ENCODE results near the gene KIAA1328. TPM values are rescaled to one million over a fixed set of nuclear protein-coding genes. Genes with fewer than 3 reads are reported as not detected.
"Not testable (repeated sequence)": the region's sequence is repeated elsewhere in the genome, so short reads cannot be mapped to it uniquely, and the experiment has no call there.

Gene KIAA1328
- total and polyA plus RNA-seq, 4 donors = 9.0 to 22.3 (median 13.9) TPM

DNA sequence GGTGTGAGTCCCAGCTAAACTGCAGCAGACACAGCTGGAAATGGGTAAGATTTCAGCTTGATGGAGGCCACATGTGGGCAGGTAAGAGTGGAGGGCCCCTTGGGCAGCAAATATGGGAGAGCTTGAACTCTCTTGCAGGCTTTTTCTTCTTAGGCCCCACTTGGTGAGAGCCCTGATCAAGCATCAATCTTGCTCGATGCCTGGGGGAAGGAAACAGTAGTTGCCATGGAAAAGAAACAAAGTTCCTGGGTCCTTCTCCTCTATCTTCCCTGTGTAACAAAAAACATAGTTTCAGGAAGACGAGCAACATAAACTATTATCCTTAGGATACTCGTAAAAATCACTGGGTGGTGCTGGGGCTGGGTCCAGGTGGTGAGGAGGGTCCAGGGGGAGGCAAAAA, 42.9 kb downstream of the KIAA1328 start:
- no peaks in the 10 kb centered on the region for H3K36me3 ChIP-seq (ENCODE audit: control insufficient read depth, insufficient read depth, low read length)
- no peaks in the 10 kb centered on the region for H3K4me1 ChIP-seq (ENCODE audit: control insufficient read depth, insufficient read depth, low read length)
- no peak for DNase-seq (ENCODE audit: low read depth in 4 of 6, low spot score in 6 of 6)
- peaks cover 1% of the 10 kb centered on the region for H3K9me3 ChIP-seq (ENCODE audit: control insufficient read depth, insufficient read depth, low read length)
- no CpG with 5 or more reads among the region's 3 CpGs for WGBS (ENCODE audit: insufficient coverage)
- no peaks in the 10 kb centered on the region for H3K27me3 ChIP-seq (ENCODE audit: control insufficient read depth, insufficient read depth, low read length)
- no peak overlapping the region for H3K4me3 ChIP-seq (ENCODE audit: low read depth, low read length)
- H3K27ac ChIP-seq (ENCODE audit: low read depth, low read length) = no peak overlapping the region

DNA sequence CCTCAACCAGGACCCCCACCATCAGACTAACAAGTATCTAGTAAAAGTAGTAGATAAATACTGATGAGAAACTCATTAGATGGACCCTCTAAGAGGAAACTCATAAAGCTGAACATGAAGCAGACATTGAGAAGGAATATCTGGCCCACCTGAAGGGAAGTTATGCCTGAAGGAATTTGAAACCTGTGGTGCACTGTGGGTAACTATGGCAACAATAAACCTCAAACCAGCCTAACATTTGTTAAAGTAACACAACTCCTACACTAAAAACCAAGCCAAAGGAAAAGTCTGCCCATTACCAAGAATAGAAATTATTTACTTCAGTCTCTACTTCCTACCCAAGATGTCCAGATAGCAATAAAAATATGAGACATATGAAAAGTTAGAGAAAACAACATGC, 43.4 kb downstream of the KIAA1328 start:
- H3K27ac ChIP-seq (ENCODE audit: low read depth, low read length) = no peak overlapping the region
- no peaks in the 10 kb centered on the region for H3K4me1 ChIP-seq (ENCODE audit: control insufficient read depth, insufficient read depth, low read length)
- DNase-seq (ENCODE audit: low read depth in 4 of 6, low spot score in 6 of 6) = peak in 1 of 6 donors; percentile 14
- H3K9me3 ChIP-seq (ENCODE audit: control insufficient read depth, insufficient read depth, low read length) = peaks cover 1% of the 10 kb centered on the region
- no peak overlapping the region for H3K4me3 ChIP-seq (ENCODE audit: low read depth, low read length)
- H3K27me3 ChIP-seq (ENCODE audit: control insufficient read depth, insufficient read depth, low read length) = no peaks in the 10 kb centered on the region
- no peaks in the 10 kb centered on the region for H3K36me3 ChIP-seq (ENCODE audit: control insufficient read depth, insufficient read depth, low read length)

DNA sequence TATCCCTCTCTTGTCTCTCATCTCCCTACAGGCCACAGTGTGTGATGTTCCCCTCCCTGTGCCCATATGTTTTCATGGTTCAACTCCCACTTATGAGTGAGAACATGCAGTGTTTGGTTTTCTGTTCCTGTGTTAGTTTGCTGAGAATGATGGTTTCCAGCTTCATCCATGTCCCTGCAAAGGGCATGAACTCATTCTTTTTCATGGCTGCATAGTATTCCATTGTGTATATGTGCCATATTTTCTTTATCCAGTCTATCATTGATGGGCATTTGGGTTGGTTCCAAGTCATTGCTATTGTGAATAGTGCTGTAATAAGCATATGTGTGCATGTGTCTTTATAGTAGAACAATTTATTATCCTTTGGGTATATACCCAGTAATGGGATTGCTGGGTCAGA, 44.9 kb downstream of the KIAA1328 start:
- H3K9me3 ChIP-seq (ENCODE audit: control insufficient read depth, insufficient read depth, low read length); H3K4me1 ChIP-seq (ENCODE audit: control insufficient read depth, insufficient read depth, low read length); H3K27ac ChIP-seq (ENCODE audit: low read depth, low read length); H3K4me3 ChIP-seq (ENCODE audit: low read depth, low read length); DNase-seq (ENCODE audit: low read depth in 4 of 6, low spot score in 6 of 6); H3K27me3 ChIP-seq (ENCODE audit: control insufficient read depth, insufficient read depth, low read length); H3K36me3 ChIP-seq (ENCODE audit: control insufficient read depth, insufficient read depth, low read length): not testable (repeated sequence)

DNA sequence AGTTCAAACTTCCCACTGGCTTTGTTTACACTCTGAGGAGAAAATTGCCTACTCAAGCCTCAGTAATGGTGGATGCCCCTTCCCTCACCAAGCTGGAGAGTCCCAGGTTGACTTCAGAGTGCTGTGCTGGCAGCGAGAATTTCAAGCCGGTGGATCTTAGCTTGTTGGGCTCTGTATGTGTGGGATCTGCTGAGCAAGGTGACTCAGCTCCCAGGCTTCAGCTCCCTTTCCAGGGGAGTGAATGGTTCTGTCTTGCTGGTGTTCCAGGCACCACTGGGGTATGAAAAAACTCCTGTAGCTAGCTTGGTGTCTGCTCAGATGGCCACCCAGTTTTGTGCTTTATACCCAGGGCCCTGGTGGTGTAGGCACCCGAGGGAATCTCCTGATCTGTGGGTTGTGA, 50.9 kb downstream of the KIAA1328 start:
- not testable (repeated sequence) for DNase-seq (ENCODE audit: low read depth in 4 of 6, low spot score in 6 of 6); H3K36me3 ChIP-seq (ENCODE audit: control insufficient read depth, insufficient read depth, low read length); H3K27ac ChIP-seq (ENCODE audit: low read depth, low read length); H3K4me1 ChIP-seq (ENCODE audit: control insufficient read depth, insufficient read depth, low read length); H3K4me3 ChIP-seq (ENCODE audit: low read depth, low read length); H3K27me3 ChIP-seq (ENCODE audit: control insufficient read depth, insufficient read depth, low read length); H3K9me3 ChIP-seq (ENCODE audit: control insufficient read depth, insufficient read depth, low read length)
- WGBS (ENCODE audit: insufficient coverage) = 91% methylated on average over 3 of the region's 3 CpGs

DNA sequence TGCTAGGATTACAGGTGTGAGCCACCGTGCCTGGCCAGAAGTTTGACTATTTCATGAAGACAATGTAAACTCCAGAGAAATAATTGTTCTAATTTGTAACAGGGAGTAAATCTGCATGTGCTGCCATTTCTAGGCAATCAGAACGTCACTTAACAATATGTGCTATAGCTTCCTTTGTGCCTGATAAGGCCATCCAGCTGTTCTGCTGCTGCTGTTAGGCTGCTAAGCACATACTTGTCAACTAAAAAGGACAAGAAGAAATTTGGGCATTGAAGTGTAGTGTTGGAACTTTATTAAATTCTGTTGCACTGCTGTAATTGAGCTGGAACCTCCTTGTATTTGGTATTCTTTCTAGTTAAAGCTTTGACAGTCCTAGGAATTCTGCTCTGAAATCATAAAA, 57.1 kb downstream of the KIAA1328 start:
- H3K4me1 ChIP-seq (ENCODE audit: control insufficient read depth, insufficient read depth, low read length) = no peaks in the 10 kb centered on the region
- H3K36me3 ChIP-seq (ENCODE audit: control insufficient read depth, insufficient read depth, low read length) = no peaks in the 10 kb centered on the region
- peak in 1 of 6 donors; percentile 54 for DNase-seq (ENCODE audit: low read depth in 4 of 6, low spot score in 6 of 6)
- 100% methylated on average over 1 of the region's 2 CpGs for WGBS (ENCODE audit: insufficient coverage)
- no peaks in the 10 kb centered on the region for H3K27me3 ChIP-seq (ENCODE audit: control insufficient read depth, insufficient read depth, low read length)
- H3K27ac ChIP-seq (ENCODE audit: low read depth, low read length) = no peak overlapping the region
- no peak overlapping the region for H3K4me3 ChIP-seq (ENCODE audit: low read depth, low read length)
- H3K9me3 ChIP-seq (ENCODE audit: control insufficient read depth, insufficient read depth, low read length) = no peaks in the 10 kb centered on the region

DNA sequence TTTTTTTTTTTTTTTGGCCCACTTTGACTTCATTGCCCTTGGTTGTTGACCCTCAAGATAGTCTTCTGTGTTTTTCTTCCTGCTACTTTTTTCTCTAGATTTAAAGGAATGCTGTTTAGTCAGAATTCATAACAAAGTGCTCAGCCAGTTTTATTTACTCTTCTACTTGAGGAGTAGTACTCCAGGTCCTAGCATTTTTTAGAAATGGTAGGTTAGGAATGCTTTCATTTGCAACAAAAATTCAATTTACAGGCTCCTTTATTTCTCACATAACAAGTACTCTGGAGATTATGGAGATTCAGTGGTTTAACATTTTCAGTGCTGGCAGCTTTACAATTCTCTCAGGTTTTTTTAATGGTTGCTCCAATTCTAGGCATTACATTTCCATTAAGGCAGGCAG, 58.2 kb downstream of the KIAA1328 start:
- DNase-seq (ENCODE audit: low read depth in 4 of 6, low spot score in 6 of 6) = no peak
- H3K27me3 ChIP-seq (ENCODE audit: control insufficient read depth, insufficient read depth, low read length) = no peaks in the 10 kb centered on the region
- H3K9me3 ChIP-seq (ENCODE audit: control insufficient read depth, insufficient read depth, low read length) = no peaks in the 10 kb centered on the region
- no peaks in the 10 kb centered on the region for H3K4me1 ChIP-seq (ENCODE audit: control insufficient read depth, insufficient read depth, low read length)
- H3K4me3 ChIP-seq (ENCODE audit: low read depth, low read length) = no peak overlapping the region
- no peak overlapping the region for H3K27ac ChIP-seq (ENCODE audit: low read depth, low read length)
- no peaks in the 10 kb centered on the region for H3K36me3 ChIP-seq (ENCODE audit: control insufficient read depth, insufficient read depth, low read length)

DNA sequence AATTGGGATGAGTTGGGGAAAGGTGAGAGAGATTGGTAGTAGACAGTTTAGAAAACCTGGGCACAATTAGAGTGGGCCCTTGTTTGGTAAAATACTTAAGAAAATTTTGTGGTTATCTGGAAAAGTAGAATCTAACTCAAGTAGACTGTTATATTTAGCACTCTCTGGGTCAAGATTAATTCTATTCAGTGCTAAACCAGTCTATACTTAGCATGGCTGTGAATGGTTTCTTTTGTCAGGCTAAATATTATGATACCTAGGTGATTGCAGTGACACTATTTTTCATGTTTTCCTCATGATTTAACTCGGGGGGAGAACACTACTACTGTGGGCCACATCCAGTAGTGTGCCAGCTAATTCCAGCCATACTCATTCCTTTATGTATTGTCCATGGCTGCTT, 58.9 kb downstream of the KIAA1328 start:
- Histone ChIP-seq H3K9me3 (ENCODE audit: control insufficient read depth, insufficient read depth, low read length) (no peaks in the 10 kb centered on the region), H3K27me3 (ENCODE audit: control insufficient read depth, insufficient read depth, low read length) (no peaks in the 10 kb centered on the region), H3K36me3 (ENCODE audit: control insufficient read depth, insufficient read depth, low read length) (no peaks in the 10 kb centered on the region), H3K4me1 (ENCODE audit: control insufficient read depth, insufficient read depth, low read length) (no peaks in the 10 kb centered on the region), H3K4me3 (ENCODE audit: low read depth, low read length) (no peak overlapping the region), H3K27ac (ENCODE audit: low read depth, low read length) (no peak overlapping the region)
- WGBS (ENCODE audit: insufficient coverage) = 100% methylated on average over 1 of the region's 1 CpG
- no peak for DNase-seq (ENCODE audit: low read depth in 4 of 6, low spot score in 6 of 6)

DNA sequence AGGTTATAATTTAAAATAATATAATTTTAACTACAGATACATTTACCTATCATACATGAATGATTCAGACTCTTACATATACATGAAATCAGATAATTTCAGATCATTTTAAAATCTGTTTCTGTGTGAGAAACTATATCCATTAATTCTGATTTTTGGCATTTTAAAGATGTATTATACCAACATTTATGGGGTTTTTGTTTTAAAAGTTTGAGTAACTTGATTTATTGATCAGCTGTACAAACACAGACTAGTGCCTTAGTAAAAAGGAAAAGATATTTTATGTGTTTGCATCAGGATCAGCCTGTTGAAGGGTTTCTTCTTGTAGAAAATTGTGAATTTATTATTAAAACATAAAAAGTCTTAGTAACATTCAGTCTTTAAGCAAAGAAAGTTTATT, 59.9 kb downstream of the KIAA1328 start:
- Histone ChIP-seq H3K36me3 (ENCODE audit: control insufficient read depth, insufficient read depth, low read length) (no peaks in the 10 kb centered on the region), H3K4me1 (ENCODE audit: control insufficient read depth, insufficient read depth, low read length) (no peaks in the 10 kb centered on the region), H3K27ac (ENCODE audit: low read depth, low read length) (no peak overlapping the region), H3K9me3 (ENCODE audit: control insufficient read depth, insufficient read depth, low read length) (no peaks in the 10 kb centered on the region), H3K27me3 (ENCODE audit: control insufficient read depth, insufficient read depth, low read length) (no peaks in the 10 kb centered on the region), H3K4me3 (ENCODE audit: low read depth, low read length) (no peak overlapping the region)
- DNase-seq (ENCODE audit: low read depth in 4 of 6, low spot score in 6 of 6) = no peak

DNA sequence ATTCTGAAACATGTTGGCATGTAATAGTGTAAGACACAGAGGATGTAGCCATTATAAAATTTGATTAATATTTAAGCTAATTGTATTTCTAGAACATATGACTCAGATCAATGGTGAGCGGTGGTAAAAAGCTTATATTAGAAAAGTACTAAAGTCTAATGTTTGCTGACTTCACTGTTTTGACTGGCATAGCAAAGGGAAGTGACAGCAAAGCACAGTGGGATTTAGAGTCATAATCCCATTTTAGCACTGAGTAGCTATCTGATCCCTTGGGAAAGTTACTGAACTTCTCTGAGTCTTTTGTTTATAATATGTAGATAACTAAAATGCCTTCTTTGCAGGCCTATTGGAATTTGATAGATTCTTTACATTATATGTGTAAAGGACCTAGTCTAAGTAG, 60.4 kb downstream of the KIAA1328 start:
- no peak for DNase-seq (ENCODE audit: low read depth in 4 of 6, low spot score in 6 of 6)
- Histone ChIP-seq H3K4me1 (ENCODE audit: control insufficient read depth, insufficient read depth, low read length) (no peaks in the 10 kb centered on the region), H3K36me3 (ENCODE audit: control insufficient read depth, insufficient read depth, low read length) (no peaks in the 10 kb centered on the region), H3K9me3 (ENCODE audit: control insufficient read depth, insufficient read depth, low read length) (no peaks in the 10 kb centered on the region), H3K27ac (ENCODE audit: low read depth, low read length) (no peak overlapping the region), H3K27me3 (ENCODE audit: control insufficient read depth, insufficient read depth, low read length) (no peaks in the 10 kb centered on the region), H3K4me3 (ENCODE audit: low read depth, low read length) (no peak overlapping the region)
- 80% methylated on average over 1 of the region's 1 CpG for WGBS (ENCODE audit: insufficient coverage)

DNA sequence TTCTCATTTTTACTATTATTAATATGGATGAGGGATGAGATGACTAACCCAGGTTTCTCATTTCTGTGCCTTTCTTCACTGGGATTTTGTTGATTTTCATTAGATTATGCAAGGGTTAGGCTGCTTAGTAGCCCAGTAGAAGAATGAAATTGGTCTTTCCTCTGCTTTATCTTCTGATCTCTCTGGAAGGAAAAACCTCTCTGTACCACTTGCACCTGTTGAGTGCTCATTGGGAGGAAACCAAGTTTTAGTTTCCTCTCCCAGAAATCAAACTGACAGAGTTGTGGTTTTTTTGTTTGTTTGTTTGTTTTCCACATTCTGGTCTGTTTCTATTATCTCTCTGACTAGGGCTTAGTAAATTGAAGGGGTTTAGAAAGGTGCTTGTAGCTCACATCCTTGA, 60.8 kb downstream of the KIAA1328 start:
- no peak overlapping the region for H3K27ac ChIP-seq (ENCODE audit: low read depth, low read length)
- no peak overlapping the region for H3K4me3 ChIP-seq (ENCODE audit: low read depth, low read length)
- no peaks in the 10 kb centered on the region for H3K36me3 ChIP-seq (ENCODE audit: control insufficient read depth, insufficient read depth, low read length)
- H3K27me3 ChIP-seq (ENCODE audit: control insufficient read depth, insufficient read depth, low read length) = no peaks in the 10 kb centered on the region
- DNase-seq (ENCODE audit: low read depth in 4 of 6, low spot score in 6 of 6) = no peak
- no peaks in the 10 kb centered on the region for H3K9me3 ChIP-seq (ENCODE audit: control insufficient read depth, insufficient read depth, low read length)
- H3K4me1 ChIP-seq (ENCODE audit: control insufficient read depth, insufficient read depth, low read length) = no peaks in the 10 kb centered on the region

DNA sequence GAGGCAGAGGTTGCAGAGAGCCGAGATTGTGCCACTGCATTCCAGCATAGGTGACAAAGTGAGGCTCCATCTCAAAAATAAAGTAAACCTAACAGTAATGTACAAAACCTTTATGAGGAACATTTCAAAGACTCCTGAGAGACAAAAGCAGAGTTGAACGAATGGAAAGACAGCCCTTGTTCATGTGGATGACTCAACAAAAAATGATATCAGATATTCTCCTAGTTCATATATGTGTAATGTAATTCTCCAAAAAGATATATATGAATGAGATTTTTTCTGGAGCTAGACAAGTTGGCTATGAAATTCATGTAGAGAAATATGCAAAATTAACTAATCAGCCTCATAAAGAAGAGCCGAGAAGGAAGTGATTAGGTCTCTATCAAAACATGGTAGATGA, 61.7 kb downstream of the KIAA1328 start:
- no peaks in the 10 kb centered on the region for H3K9me3 ChIP-seq (ENCODE audit: control insufficient read depth, insufficient read depth, low read length)
- H3K4me3 ChIP-seq (ENCODE audit: low read depth, low read length) = no peak overlapping the region
- no peak overlapping the region for H3K27ac ChIP-seq (ENCODE audit: low read depth, low read length)
- H3K36me3 ChIP-seq (ENCODE audit: control insufficient read depth, insufficient read depth, low read length) = no peaks in the 10 kb centered on the region
- DNase-seq (ENCODE audit: low read depth in 4 of 6, low spot score in 6 of 6) = no peak
- no peaks in the 10 kb centered on the region for H3K27me3 ChIP-seq (ENCODE audit: control insufficient read depth, insufficient read depth, low read length)
- no CpG with 5 or more reads among the region's 3 CpGs for WGBS (ENCODE audit: insufficient coverage)
- no peaks in the 10 kb centered on the region for H3K4me1 ChIP-seq (ENCODE audit: control insufficient read depth, insufficient read depth, low read length)

Measured in spinal cord (tissue), 10 donors.